Smooth muscle cell (in vitro differentiated cells): ENCODE results near the gene OGFOD2. TPM values are rescaled to one million over a fixed set of nuclear protein-coding genes. Genes with fewer than 3 reads are reported as not detected.

Source experiments
- DNase-seq: peaks from one replicate; lab custom pipeline; 2025; ENCODE audit not compliant: unreplicated experiment; lab: John Stamatoyannopoulos, UW
- H2AFZ ChIP-seq: fragments of 200-600 bp; sonication (generic); 2 replicates; pipeline ENCODE4 v1.6.0; 2016; ENCODE audit warnings: antibody characterized with exemption, low read depth, mild to moderate bottlenecking
- H3F3A ChIP-seq: fragments of 200-600 bp; sonication (generic); 2 replicates; pipeline ENCODE4 v1.6.0; 2017; ENCODE audit warnings: antibody characterized with exemption, low read depth
- H3K27ac ChIP-seq: fragments of 200-600 bp; sonication (generic); 2 replicates; pipeline ENCODE4 v1.5.1; 2016; ENCODE audit warnings: low read depth, mild to moderate bottlenecking
- H3K27me3 ChIP-seq: fragments of 200-600 bp; sonication (generic); 2 replicates; pipeline ENCODE4 v1.6.1; 2016; ENCODE audit warnings: low read depth, mild to moderate bottlenecking
- H3K36me3 ChIP-seq: fragments of 200-600 bp; sonication (generic); 2 replicates; pipeline ENCODE4 v1.5.1; 2016; ENCODE audit warnings: low read depth
- H3K4me1 ChIP-seq: fragments of 200-600 bp; sonication (generic); 2 replicates; pipeline ENCODE4 v1.5.1; 2016; ENCODE audit warnings: low read depth
- H3K4me2 ChIP-seq: fragments of 200-600 bp; sonication (generic); 2 replicates; pipeline ENCODE4 v1.6.0; 2016; ENCODE audit warnings: mild to moderate bottlenecking
- H3K4me3 ChIP-seq: fragments of 200-600 bp; sonication (generic); 2 replicates; pipeline ENCODE4 v1.5.1; 2016; ENCODE audit warnings: mild to moderate bottlenecking
- H3K79me2 ChIP-seq: fragments of 200-600 bp; sonication (generic); 2 replicates; pipeline ENCODE4 v1.6.0; 2016; ENCODE audit warnings: low read depth, mild to moderate bottlenecking
- H3K9ac ChIP-seq: fragments of 200-600 bp; sonication (generic); 2 replicates; pipeline ENCODE4 v1.6.0; 2016; ENCODE audit warnings: low read depth
- H3K9me3 ChIP-seq: fragments of 200-600 bp; sonication (generic); replicated peaks from 2 replicates; pipeline ENCODE4 v1.5.1; 2016; ENCODE audit warnings: low read depth
- H4K20me1 ChIP-seq: fragments of 200-600 bp; sonication (generic); 2 replicates; pipeline ENCODE4 v1.6.0; 2016; ENCODE audit warnings: low read depth
- microRNA-seq: library from miRNA; unstranded; fragments of <30 nt; microRNA quantifications from one replicate; pipeline ENCODE4, GENCODE V29; 2016; ENCODE audit warnings: borderline number of aligned reads
- polyA plus RNA-seq: library from polyadenylated mRNA; unstranded; fragments of >200 nt; fragmentation: Nextera tagmentation; extraction: Ambion mirVana; gene quantifications from 2 replicates; pipeline ENCODE4 v1.2.1, GENCODE V29; 2016
- small RNA-seq: library from RNA; depleted of rRNA; stranded (forward); fragments of <200 nt; gene quantifications from one replicate; pipeline ENCODE3, GENCODE V24; 2014
- total RNA-seq: library from RNA; depleted of rRNA; stranded (reverse); fragments of >200 nt; gene quantifications from 2 replicates; pipeline ENCODE4 v1.2.3, GENCODE V29; 2014
- TF ChIP-seq, protein P1 (sequence below): fragments of 200-600 bp; sonication (generic); IDR thresholded peaks from 2 replicates; pipeline ENCODE4 v1.5.1; 2017; ENCODE audit warnings: borderline replicate concordance, mild to moderate bottlenecking, antibody characterized with exemption; ENCODE audit not compliant: insufficient read depth, poor library complexity, severe bottlenecking

The OGFOD2 gene
- total and polyA plus RNA-seq, 2 experiments from 2014 or later = 9.7 to 15.8 TPM

- no peak for DNase-seq
- no peaks in the 10 kb centered on the region for H3K4me1 ChIP-seq
- no peaks in the 10 kb centered on the region for H3K27me3 ChIP-seq
- no peak overlapping the region for H3K27ac ChIP-seq
- no peaks in the 10 kb centered on the region for H3K9me3 ChIP-seq
- no peak overlapping the region for H2AFZ ChIP-seq
- no peak overlapping the region for H3K4me3 ChIP-seq
- H3K36me3 ChIP-seq = no peaks in the 10 kb centered on the region
- no peaks in the 10 kb centered on the region for H4K20me1 ChIP-seq
- no peak overlapping the region for H3K4me2 ChIP-seq
- H3K79me2 ChIP-seq = no peaks in the 10 kb centered on the region
- H3K9ac ChIP-seq = no peak overlapping the region
- TF ChIP-seq, protein P1, sequence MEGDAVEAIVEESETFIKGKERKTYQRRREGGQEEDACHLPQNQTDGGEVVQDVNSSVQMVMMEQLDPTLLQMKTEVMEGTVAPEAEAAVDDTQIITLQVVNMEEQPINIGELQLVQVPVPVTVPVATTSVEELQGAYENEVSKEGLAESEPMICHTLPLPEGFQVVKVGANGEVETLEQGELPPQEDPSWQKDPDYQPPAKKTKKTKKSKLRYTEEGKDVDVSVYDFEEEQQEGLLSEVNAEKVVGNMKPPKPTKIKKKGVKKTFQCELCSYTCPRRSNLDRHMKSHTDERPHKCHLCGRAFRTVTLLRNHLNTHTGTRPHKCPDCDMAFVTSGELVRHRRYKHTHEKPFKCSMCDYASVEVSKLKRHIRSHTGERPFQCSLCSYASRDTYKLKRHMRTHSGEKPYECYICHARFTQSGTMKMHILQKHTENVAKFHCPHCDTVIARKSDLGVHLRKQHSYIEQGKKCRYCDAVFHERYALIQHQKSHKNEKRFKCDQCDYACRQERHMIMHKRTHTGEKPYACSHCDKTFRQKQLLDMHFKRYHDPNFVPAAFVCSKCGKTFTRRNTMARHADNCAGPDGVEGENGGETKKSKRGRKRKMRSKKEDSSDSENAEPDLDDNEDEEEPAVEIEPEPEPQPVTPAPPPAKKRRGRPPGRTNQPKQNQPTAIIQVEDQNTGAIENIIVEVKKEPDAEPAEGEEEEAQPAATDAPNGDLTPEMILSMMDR = no peak
- peaks cover 6% of the 10 kb centered on the region for H3F3A ChIP-seq
These were observed 54.5 kb downstream of the OGFOD2 start for GRCh38 chr12:123029550-123029949.

Small RNA genes within 50 kb of the gene (microRNA-seq; reads per million reads assigned to microRNA genes)
- not detected for gene MIR4304

Small RNA genes within 50 kb of the gene (small RNA-seq; reads per million reads assigned to genes)
- gene ARL6IP4 (not detected), gene MIR4304 (not detected)

Other genes starting within 250 kb of the OGFOD2 start
- gene HCAR1, start 244.4 kb upstream of the OGFOD2 start, total RNA-seq = not detected in 2 replicates
- gene HCAR1, start 244.4 kb upstream of the OGFOD2 start, polyA plus RNA-seq = not detected in 2 replicates
- gene DENR, start 222.4 kb upstream of the OGFOD2 start, total RNA-seq = 32.5 and 36.3 TPM in 2 replicates
- 49.7 and 55.5 TPM in 2 replicates for gene DENR, start 222.4 kb upstream of the OGFOD2 start, polyA plus RNA-seq
- 0.94 and 2.5 TPM in 2 replicates for gene CCDC62, start 200.7 kb upstream of the OGFOD2 start, total RNA-seq
- 0.17 and 0.34 TPM in 2 replicates for gene CCDC62, start 200.7 kb upstream of the OGFOD2 start, polyA plus RNA-seq
- 7.4 and 27.8 TPM in 2 replicates for gene HIP1R, start 139.8 kb upstream of the OGFOD2 start, total RNA-seq
- 6.0 and 13.7 TPM in 2 replicates for gene HIP1R, start 139.8 kb upstream of the OGFOD2 start, polyA plus RNA-seq
- gene VPS37B, start 79.1 kb upstream of the OGFOD2 start, total RNA-seq = 14.8 and 20.4 TPM in 2 replicates
- gene VPS37B, start 79.1 kb upstream of the OGFOD2 start, polyA plus RNA-seq = 25.3 and 37.9 TPM in 2 replicates
- 4.4 and 8.2 TPM in 2 replicates for gene ABCB9, start 8.8 kb upstream of the OGFOD2 start, total RNA-seq
- gene ABCB9, start 8.8 kb upstream of the OGFOD2 start, polyA plus RNA-seq = 7.4 and 8.0 TPM in 2 replicates
- 47.9 and 89.3 TPM in 2 replicates for gene ARL6IP4, start 5.4 kb downstream of the OGFOD2 start, total RNA-seq
- 275 and 290 TPM in 2 replicates for gene ARL6IP4, start 5.4 kb downstream of the OGFOD2 start, polyA plus RNA-seq
- gene PITPNM2, start 175.8 kb downstream of the OGFOD2 start, total RNA-seq = 1.3 TPM in 2 replicates
- 1.7 and 2.0 TPM in 2 replicates for gene PITPNM2, start 175.8 kb downstream of the OGFOD2 start, polyA plus RNA-seq